SIG-M5 (cell line): Measurements from ENCODE around the gene SLC23A3.
"Not testable (repeated sequence)": the region's sequence is repeated elsewhere in the genome, so short reads cannot be mapped to it uniquely, and the experiment has no call there.

ENCODE experiments used
- DNase-seq: peaks from one replicate; lab custom pipeline; 2025; lab: John Stamatoyannopoulos, UW

The SLC23A3 gene

GRCh38 chr2:219205165-219205538 lies 35.3 kb upstream of the SLC23A3 start:
- DNase-seq: no peak

GRCh38 chr2:219204425-219205164 lies 34.8 kb upstream of the SLC23A3 start:
- no peak for DNase-seq

DNA sequence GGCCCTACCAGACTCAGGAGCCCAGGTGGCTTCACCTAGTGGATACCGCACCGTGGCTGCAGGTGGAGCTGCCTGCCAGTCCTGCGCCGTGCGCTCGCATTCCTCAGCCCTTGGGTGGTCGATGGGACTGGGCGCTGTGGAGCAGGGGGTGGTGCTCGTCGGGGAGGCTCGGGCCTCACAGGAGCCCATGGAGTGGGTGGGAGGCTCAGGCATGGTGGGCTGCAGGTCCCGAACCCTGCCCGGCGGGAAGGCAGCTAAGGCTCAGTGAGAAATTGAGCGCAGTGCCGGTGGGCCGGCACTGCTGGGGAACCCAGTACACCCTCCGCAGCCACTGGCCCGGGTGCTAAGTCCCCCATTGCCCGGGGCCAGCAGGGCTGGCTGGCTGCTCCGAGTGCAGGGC lies 31.5 kb upstream of the SLC23A3 start:
- not testable (repeated sequence) for DNase-seq

- not testable (repeated sequence) for DNase-seq
Observed at GRCh38 chr2:219200502-219201326, 30.9 kb upstream of the SLC23A3 start.

GRCh38 chr2:219199470-219200211 lies 29.8 kb upstream of the SLC23A3 start:
- no peak for DNase-seq

GRCh38 chr2:219198974-219199373 lies 29.1 kb upstream of the SLC23A3 start:
- no peak for DNase-seq

GRCh38 chr2:219197388-219197787 lies 27.6 kb upstream of the SLC23A3 start:
- no peak for DNase-seq

DNA sequence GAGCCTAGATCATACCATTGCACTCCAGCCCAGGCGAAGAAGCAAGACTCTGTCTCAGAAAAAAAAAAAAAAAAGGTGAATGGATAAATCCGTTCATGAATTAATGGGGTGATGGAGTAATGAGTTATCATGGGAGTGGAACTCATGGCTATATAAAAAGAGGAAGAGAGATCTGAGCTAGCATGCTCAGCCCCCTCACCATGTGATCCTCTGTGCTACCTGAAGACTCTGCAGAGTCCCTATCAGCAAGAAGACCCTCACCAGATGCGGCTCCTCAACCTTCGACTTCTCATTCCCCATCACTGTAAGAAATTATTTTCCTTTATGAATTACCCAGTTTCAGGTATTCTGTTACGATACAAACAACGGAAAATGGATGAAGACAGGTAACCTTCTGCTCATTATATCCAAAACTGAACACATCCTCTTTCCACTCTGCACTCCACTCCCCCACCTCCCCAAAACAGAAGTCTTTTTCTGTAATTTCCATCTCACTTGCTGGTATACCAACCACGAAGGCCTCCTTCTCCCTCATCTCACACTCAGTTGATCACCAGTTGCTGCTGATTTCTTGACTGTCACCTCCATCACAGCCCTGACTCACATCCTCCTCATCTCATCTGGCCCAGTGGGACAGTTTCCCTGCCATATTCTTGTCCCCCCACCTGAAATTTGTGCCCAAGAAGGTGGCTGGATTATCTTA lies 17.1 kb upstream of the SLC23A3 start:
- no peak for DNase-seq

GRCh38 chr2:219184121-219184520 lies 14.3 kb upstream of the SLC23A3 start:
- no peak for DNase-seq

DNA sequence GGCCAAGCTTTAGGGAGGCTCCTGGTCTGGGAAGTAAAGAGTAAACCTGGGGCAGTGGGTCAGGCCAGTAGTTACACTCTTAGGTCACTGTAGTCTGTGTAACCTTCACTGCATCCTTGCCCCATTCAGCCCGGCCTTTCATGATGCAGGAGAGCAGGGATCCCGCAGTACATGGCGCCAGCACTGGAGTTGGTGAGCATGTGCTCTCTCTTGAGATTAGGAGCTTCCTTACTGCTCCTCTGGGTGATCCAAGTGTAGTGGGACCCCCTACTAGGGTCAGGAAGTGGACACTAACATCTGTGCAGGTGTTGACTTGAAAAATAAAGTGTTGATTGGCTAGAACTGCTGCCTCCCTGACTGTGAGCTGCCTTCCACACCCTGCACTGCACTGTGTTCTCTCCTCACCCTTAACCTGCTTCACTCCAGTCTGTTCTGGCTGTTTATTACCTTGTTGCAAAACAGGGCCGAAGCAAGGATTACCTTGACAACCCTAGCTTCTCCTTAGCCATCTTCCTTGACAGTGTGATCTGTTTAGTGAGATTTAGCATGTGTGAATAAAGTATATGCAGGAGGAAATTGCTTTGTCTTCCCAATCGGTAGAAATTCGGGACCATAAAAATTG lies 13.4 kb upstream of the SLC23A3 start:
- no peak for DNase-seq

GRCh38 chr2:219182331-219183150 lies 12.7 kb upstream of the SLC23A3 start:
- no peak for DNase-seq

GRCh38 chr2:219181531-219181930 lies 11.7 kb upstream of the SLC23A3 start:
- DNase-seq: no peak

DNA sequence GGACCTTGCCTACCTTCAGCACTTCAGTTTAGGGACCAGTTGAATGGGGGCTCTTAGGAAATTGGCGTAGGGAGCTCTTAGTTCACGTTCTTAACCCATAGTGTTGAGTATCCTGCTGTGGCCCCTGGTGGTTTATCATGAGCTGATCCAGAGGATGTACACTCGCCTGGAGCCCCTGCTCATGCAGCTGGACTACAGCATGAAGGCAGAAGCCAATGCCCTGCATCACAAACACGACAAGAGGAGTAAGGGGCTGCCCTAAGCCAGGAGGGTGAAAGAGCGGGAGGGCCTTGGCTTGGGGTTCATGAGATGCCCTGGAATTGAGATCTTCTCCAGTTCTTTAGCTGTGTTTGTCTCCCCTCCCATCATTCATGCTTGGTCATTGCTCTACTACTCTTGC lies 11.1 kb upstream of the SLC23A3 start:
- no peak for DNase-seq

GRCh38 chr2:219179601-219180465 lies 10.0 kb upstream of the SLC23A3 start:
- DNase-seq: no peak

GRCh38 chr2:219178377-219179175 lies 8.7 kb upstream of the SLC23A3 start:
- no peak for DNase-seq

DNA sequence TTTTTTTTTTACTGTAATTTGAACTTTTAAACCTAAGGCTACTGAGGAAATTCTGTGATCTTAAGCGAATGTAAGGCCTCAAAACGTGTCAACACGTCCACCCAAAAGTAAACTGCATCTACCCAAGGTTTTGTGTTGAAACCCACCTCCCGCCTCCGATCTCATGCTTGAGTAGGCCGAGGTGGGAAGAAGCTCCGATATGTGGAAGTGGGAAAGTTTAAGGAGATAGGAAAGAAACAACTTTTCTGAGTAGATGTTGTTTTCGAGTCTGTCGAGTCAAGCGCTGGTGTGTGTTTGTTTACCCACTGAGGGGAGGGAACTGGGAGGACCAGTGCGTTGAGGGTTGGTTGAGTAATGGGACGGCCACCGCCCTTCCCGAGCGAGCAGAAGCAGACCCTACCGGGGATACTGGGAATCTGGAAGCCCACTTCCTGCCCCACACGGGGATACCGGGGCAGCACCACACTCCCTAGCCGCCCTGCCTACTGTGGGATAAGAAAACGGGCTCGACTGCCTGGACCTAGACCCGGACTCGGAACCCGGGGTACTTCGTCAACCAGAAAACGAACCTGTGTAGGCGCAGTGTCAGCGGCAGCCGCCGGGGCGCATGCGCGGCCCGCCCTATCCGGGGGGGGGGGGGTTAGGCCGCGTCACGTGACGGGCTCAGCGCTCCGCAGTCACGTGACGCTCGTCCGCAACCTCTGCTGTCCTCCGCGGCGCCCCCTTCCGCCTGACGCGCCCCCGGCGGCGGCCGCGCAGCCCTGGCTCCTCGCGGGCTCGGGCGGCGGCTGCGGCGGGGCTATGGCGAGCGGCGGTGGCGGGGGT lies 7.9 kb upstream of the SLC23A3 start, which contains the start of gene RETREG2:
Gene RETREG2 (plus strand): TSS at position 724 of the 825 bp plus-strand sequence. CDS start 78 bp downstream, at position 802.
- peak; percentile 27 for DNase-seq

DNA sequence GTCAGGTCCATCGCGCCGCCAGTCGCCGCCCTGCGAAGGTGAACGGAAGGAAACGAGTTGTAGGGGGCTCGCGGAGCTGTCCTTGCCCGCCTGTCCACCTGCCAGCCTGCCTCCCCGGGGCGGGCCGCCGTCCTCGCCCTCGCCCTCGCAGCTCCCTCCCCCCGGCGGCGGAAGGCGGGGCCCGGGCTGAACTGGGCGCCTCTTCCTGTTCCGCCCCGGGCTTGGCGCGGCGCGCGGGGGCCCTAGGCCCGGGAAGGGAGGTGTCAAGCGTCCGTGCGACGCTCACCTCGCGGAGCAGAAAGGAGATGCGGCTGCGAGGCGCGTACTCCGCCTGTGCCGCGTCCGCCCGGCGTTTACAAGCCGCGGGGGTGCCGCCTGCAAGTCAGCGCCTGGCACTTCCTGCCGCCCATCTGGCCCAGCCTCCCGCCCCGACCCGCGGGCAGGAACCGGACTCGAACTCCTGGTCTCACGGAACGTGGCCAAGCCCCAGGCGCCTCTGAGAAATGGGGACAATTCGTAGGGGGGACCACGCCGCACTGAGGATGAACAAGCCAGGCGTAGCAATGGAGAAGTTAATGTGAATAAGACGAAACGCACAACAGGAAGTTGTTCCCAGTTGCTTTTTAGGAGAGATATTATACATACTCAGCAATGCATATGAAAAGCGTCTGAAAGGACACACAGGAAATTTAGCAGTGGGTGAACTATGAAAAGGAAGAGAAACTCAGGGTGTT lies 7.2 kb upstream of the SLC23A3 start, which contains the start of gene CNPPD1:
Gene CNPPD1 (minus strand): TSS at position 108 of the 734 bp plus-strand sequence. CDS start 97 bp downstream, at position 11.
- DNase-seq: peak; percentile 47
